MM.1S (cell line): ENCODE data around the gene ARID3C.

Experiments used
- DNase-seq: peaks from one replicate; pipeline ENCODE4 v3.0.0-alpha.2; 2015
- H2AFZ ChIP-seq: fragments of 300-600 bp; sonication (generic); 2 replicates; pipeline ENCODE4 v1.6.0; 2016; ENCODE audit warnings: antibody characterized with exemption, low read length
- H3F3A ChIP-seq: fragments of 300-600 bp; sonication (generic); 2 replicates; pipeline ENCODE4 v1.6.1; 2016; ENCODE audit warnings: mild to moderate bottlenecking, antibody characterized with exemption, low read length, moderate library complexity, mixed read lengths; ENCODE audit not compliant: insufficient read depth
- H3K27ac ChIP-seq: fragments of 300-600 bp; sonication (generic); 2 replicates; pipeline ENCODE4 v1.5.1; 2016; ENCODE audit warnings: mild to moderate bottlenecking, low read length
- H3K27me3 ChIP-seq: fragments of 300-600 bp; sonication (generic); replicated peaks from 2 replicates; pipeline ENCODE4 v1.6.0; 2016; ENCODE audit warnings: low read length; ENCODE audit not compliant: insufficient read depth
- H3K36me3 ChIP-seq: fragments of 300-600 bp; sonication (generic); replicated peaks from 2 replicates; pipeline ENCODE4 v1.6.1; 2016; ENCODE audit warnings: mild to moderate bottlenecking, low read length, mixed read lengths; ENCODE audit not compliant: insufficient read depth
- H3K4me1 ChIP-seq: fragments of 300-600 bp; sonication (generic); 2 replicates; pipeline ENCODE4 v1.6.1; 2016; ENCODE audit warnings: low read length, mixed read lengths
- H3K4me2 ChIP-seq: fragments of 300-600 bp; sonication (generic); 2 replicates; pipeline ENCODE4 v1.6.0; 2016; ENCODE audit warnings: low read depth, low read length
- H3K4me3 ChIP-seq: fragments of 300-600 bp; sonication (generic); 2 replicates; pipeline ENCODE4 v1.5.1; 2016; ENCODE audit warnings: low read length, mixed read lengths
- H3K79me2 ChIP-seq: fragments of 300-600 bp; sonication (generic); 2 replicates; pipeline ENCODE4 v1.6.1; 2016; ENCODE audit warnings: mixed run types, low read length, mixed read lengths
- H3K9ac ChIP-seq: fragments of 300-600 bp; sonication (generic); 2 replicates; pipeline ENCODE4 v1.6.1; 2016; ENCODE audit warnings: low read length, mixed read lengths
- H3K9me2 ChIP-seq: fragments of 300-600 bp; sonication (generic); replicated peaks from 2 replicates; pipeline ENCODE4 v1.6.1; 2016; ENCODE audit warnings: mild to moderate bottlenecking, low read length, mixed read lengths; ENCODE audit not compliant: insufficient read depth
- H3K9me3 ChIP-seq: fragments of 300-600 bp; sonication (generic); replicated peaks from 2 replicates; pipeline ENCODE4 v1.6.1; 2016; ENCODE audit warnings: mild to moderate bottlenecking, low read length, mixed read lengths; ENCODE audit not compliant: insufficient read depth
- H4K20me1 ChIP-seq: fragments of 300-600 bp; sonication (generic); 2 replicates; pipeline ENCODE4 v1.6.1; 2016; ENCODE audit warnings: mild to moderate bottlenecking, low read length, moderate library complexity, mixed read lengths; ENCODE audit not compliant: insufficient read depth
- EZH2 ChIP-seq: fragments of 300-600 bp; sonication (generic); optimal IDR thresholded peaks from 2 replicates; pipeline ENCODE3; 2017; ENCODE audit warnings: low read depth, mild to moderate bottlenecking, antibody characterized with exemption, low read length, mixed read lengths
- EZH2phosphoT487 ChIP-seq: fragments of 300-600 bp; sonication (generic); IDR thresholded peaks from 2 replicates; pipeline ENCODE4 v1.6.1; 2018; ENCODE audit warnings: antibody characterized with exemption, low read length
- TF ChIP-seq, protein P1 (sequence below): fragments of 300-600 bp; sonication (generic); IDR thresholded peaks from 2 replicates; pipeline ENCODE4 v1.5.1; 2016; ENCODE audit warnings: antibody characterized with exemption, low read length, mixed read lengths

The ARID3C gene

DNA sequence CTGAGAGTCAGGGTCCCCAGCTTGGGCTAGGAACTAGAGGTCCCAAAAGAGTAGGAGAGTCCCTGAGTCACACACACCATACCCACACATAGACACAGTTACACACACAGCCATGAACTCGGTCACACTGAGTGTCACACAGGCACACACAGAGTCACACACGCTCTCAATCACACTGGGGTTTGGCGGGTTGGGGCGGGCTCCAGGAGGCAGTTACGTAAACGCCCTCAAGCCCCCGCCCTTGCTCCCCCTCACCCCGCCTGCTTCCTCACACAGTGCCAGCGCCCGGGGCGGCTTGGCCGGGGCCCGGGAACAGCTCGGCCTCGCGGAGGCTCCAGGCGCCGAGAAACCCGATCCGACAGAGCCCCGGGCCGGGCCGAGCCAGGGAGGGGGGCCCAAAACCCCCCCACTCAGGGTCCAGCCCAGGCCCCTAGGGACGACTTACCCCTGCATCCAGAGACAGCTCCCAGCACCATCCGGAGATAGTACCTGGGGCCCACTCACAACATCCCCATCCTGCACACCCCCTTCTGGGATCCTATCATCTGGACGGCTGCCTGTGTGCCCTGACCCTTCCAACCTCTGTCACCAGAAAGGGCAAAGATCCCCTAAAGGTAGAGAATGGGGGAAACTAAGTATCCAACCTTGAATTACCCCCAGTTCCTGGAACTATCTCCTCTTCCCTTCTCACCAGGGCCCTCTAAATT lies 35.8 kb downstream of the ARID3C start:
- Histone ChIP-seq H3K9me3 (no peaks in the 10 kb centered on the region), H3K9me2 (no peaks in the 10 kb centered on the region), H3K27ac (no peak overlapping the region), H3K4me3 (no peak overlapping the region), H3K36me3 (no peaks in the 10 kb centered on the region), H3F3A (no peaks in the 10 kb centered on the region), H2AFZ (no peak overlapping the region), H3K4me2 (no peak overlapping the region), H4K20me1 (no peaks in the 10 kb centered on the region), H3K79me2 (no peaks in the 10 kb centered on the region), H3K4me1 (0 out of 2 replicates have a peak, but pooled peaks cover 3% of the 10 kb centered on the region), H3K27me3 (peaks cover 54% of the 10 kb centered on the region), H3K9ac (no peak overlapping the region)
- no peak for TF ChIP-seq EZH2
- TF ChIP-seq, protein P1, sequence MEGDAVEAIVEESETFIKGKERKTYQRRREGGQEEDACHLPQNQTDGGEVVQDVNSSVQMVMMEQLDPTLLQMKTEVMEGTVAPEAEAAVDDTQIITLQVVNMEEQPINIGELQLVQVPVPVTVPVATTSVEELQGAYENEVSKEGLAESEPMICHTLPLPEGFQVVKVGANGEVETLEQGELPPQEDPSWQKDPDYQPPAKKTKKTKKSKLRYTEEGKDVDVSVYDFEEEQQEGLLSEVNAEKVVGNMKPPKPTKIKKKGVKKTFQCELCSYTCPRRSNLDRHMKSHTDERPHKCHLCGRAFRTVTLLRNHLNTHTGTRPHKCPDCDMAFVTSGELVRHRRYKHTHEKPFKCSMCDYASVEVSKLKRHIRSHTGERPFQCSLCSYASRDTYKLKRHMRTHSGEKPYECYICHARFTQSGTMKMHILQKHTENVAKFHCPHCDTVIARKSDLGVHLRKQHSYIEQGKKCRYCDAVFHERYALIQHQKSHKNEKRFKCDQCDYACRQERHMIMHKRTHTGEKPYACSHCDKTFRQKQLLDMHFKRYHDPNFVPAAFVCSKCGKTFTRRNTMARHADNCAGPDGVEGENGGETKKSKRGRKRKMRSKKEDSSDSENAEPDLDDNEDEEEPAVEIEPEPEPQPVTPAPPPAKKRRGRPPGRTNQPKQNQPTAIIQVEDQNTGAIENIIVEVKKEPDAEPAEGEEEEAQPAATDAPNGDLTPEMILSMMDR, result no peak
- TF ChIP-seq EZH2phosphoT487, result no peak
- DNase-seq, result no peak

DNA sequence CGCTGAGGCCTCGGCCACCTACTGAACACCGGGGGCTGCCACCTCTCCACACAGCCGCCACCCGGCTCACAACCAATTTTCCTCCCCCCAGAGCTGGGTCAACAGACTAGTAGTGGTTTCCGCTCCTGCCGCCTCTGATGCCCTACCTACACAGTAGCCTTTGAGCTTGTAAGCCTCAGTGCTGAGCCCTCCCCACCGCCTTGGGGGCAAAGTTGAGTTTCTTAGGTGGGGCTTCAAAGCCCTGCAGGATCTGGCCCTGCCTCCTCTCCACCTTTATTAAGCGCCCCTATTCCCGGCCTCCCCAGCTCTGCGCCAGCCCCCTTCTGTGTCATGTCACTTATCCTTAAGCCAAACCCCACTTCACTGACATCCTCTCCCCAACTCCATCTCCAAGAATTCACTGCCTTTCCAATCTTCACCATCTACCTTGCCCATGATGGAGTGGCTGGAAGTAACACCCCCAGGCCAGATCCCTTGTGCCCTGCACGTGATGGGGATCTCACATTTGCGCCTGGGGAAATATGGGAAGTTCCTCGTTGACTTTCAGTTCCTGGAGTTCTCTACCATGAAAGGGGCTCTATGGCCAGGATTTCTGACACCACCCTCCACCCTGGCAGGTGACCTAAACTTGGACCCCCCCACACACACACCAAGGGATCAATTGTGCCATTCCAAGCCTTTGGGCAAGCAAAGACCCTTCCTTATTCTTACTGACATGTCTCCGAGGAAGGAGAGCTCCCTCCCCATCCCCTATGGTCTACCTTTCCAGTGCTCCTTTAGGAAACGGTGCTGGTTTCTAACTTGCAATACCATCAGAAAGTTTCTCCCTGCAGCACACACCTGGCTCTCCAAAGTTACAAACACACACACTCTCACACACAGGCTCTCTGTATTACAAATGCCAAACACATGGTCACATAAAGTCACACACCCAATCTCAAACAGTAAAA lies 36.7 kb downstream of the ARID3C start:
- Histone ChIP-seq H3K27ac (no peak overlapping the region), H3K4me2 (peak overlapping the region; percentile 90; the same call in 1 of the 2 replicates), H4K20me1 (no peaks in the 10 kb centered on the region), H3K9me3 (no peaks in the 10 kb centered on the region), H3K36me3 (no peaks in the 10 kb centered on the region), H3F3A (no peaks in the 10 kb centered on the region), H3K27me3 (peaks cover 62% of the 10 kb centered on the region), H3K79me2 (no peaks in the 10 kb centered on the region), H3K4me1 (0 out of 2 replicates have a peak, but pooled peaks cover 3% of the 10 kb centered on the region), H3K9ac (no peak overlapping the region), H3K9me2 (no peaks in the 10 kb centered on the region), H3K4me3 (no peak overlapping the region), H2AFZ (no peak overlapping the region)
- TF ChIP-seq, protein P1, result no peak
- no peak for TF ChIP-seq EZH2phosphoT487
- no peak for TF ChIP-seq EZH2
- no peak for DNase-seq

DNA sequence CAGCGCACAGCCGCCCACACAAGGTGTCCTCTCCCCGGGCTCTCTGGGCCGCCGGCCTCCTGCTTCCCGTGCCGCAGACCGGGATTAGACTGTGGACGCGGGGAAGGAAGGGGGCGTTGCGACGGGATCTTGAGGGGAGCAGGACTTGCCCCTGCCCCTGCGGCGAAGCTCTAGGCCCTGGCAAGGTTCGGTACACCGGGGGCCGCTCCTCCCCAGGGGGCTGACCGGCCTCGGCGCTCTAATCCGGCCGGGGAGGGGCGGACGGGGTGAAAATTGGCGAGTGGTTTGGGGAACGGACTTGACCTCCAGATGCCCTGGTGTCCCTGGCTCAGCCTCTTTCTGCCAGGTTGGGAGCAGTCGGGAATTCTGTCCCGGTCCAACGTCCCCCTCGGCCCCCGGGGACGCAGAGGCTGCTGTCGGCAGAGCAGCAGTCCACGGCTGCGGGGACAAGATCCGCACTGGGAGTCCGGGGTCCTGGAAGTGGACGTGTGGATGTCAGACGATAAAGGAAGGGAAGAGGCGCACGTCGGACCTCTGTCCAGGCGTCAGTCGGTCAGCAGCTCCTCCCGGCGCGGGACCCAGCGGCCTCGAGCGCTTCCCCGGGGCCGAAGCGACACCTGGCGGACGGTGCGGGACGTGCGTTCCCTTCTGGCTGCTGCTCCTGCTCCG lies 37.5 kb downstream of the ARID3C start:
- Histone ChIP-seq H2AFZ (peak overlapping the region; percentile 46), H4K20me1 (no peaks in the 10 kb centered on the region), H3K4me2 (peak overlapping the region; percentile 90), H3F3A (no peaks in the 10 kb centered on the region), H3K79me2 (no peaks in the 10 kb centered on the region), H3K27me3 (peaks cover 70% of the 10 kb centered on the region), H3K4me3 (peak overlapping the region; percentile 65), H3K9me3 (no peaks in the 10 kb centered on the region), H3K36me3 (no peaks in the 10 kb centered on the region), H3K4me1 (0 out of 2 replicates have a peak, but pooled peaks cover 3% of the 10 kb centered on the region), H3K9ac (no peak overlapping the region), H3K27ac (no peak overlapping the region), H3K9me2 (no peaks in the 10 kb centered on the region)
- TF ChIP-seq EZH2phosphoT487, result no peak
- TF ChIP-seq, protein P1, result peak; percentile 85
- DNase-seq, result peak; percentile 74
